HCT116 (cell line): Measurements from ENCODE around the gene TEX261. TPM values are rescaled to one million over a fixed set of nuclear protein-coding genes. Genes with fewer than 3 reads are reported as not detected.

Experiments used
- ATAC-seq: fragments of 200-7000 bp; cut with Tn5 transposase; 2 replicates; pipeline ENCODE4 v1.9.1; 2020; ENCODE audit warnings: mild to moderate bottlenecking, moderate library complexity
- BruUV-seq: library from RNA; stranded (reverse); fragments of 400-500 nt; replicated peaks from 2 replicates; lab custom pipeline; 2021; lab: Mats Ljungman, UMichigan
- CTCF ChIA-PET: fragments of 300-600 bp; sonication (Branson Sonifier 250); formaldehyde crosslinking; loops from one replicate; lab custom pipeline; 2021; ENCODE audit warnings: antibody characterized with exemption; lab: Charles Lee
- POLR2A ChIA-PET: fragments of 300-600, 350-600 bp; sonication (Branson Sonifier 250); formaldehyde crosslinking; loops from one replicate; lab custom pipeline; 2021; ENCODE audit warnings: antibody characterized with exemption; lab: Charles Lee
- RAD21 ChIA-PET, 2 experiments: fragments of 300-600 bp; sonication (Branson Sonifier 250); formaldehyde crosslinking; loops; one replicate each; lab custom pipeline; 2023; ENCODE audit warnings: low total read pairs in 2 of 2; ENCODE audit not compliant: uncharacterized antibody in 2 of 2, unreplicated experiment in 2 of 2, low non-redundant PET in 1 of 2; lab: Charles Lee
- DNase-seq: peaks from one replicate; pipeline ENCODE4 v3.0.0-alpha.2; 2010; ENCODE audit warnings: low read depth, low spot score
- H2AFZ ChIP-seq: fragments of 200-600 bp; shearing (Covaris generic), sonication (generic); 2 replicates; pipeline ENCODE4 v1.6.1; 2017; ENCODE audit warnings: low read depth, mixed run types, mixed read lengths, antibody characterized with exemption, low read length; ENCODE audit not compliant: poor library complexity, severe bottlenecking
- H3K27ac ChIP-seq: 2 replicates; pipeline ENCODE4 v1.5.1; 2012; ENCODE audit warnings: low read depth, low read length
- H3K27me3 ChIP-seq: fragments of 200-600 bp; sonication (generic); 2 replicates; pipeline ENCODE4 v1.6.1; 2016; ENCODE audit warnings: mixed run types, low read length, mixed read lengths; ENCODE audit not compliant: insufficient read depth
- H3K36me3 ChIP-seq, 2 experiments: fragments of 200-500 bp in 1 of 2; fragments of 200-600 bp in 1 of 2; sonication (Bioruptor generic) in 1 of 2; sonication (generic) in 1 of 2; 2 replicates each; pipeline versions ENCODE4 v1.5.1 to v1.6.1; 2014 to 2016; ENCODE audit warnings: low read length in 2 of 2, inconsistent platforms in 1 of 2, mixed read lengths in 1 of 2, mixed run types in 1 of 2; ENCODE audit not compliant: insufficient read depth in 2 of 2, control insufficient read depth in 1 of 2
- H3K4me1 ChIP-seq, 2 experiments: fragments of 200-600 bp in 1 of 2; sonication (generic) in 1 of 2; 2 replicates each; pipeline versions ENCODE4 v1.5.1 to v1.6.1; 2012 to 2017; ENCODE audit warnings: low read length in 2 of 2, inconsistent platforms in 1 of 2, mild to moderate bottlenecking in 1 of 2, mixed read lengths in 1 of 2, mixed run types in 1 of 2, moderate library complexity in 1 of 2; ENCODE audit not compliant: insufficient read depth in 2 of 2, control insufficient read depth in 1 of 2
- H3K4me2 ChIP-seq: fragments of 200-600 bp; sonication (generic); 2 replicates; pipeline ENCODE4 v1.6.1; 2017; ENCODE audit warnings: mixed run types, low read length, mixed read lengths
- H3K4me3 ChIP-seq, 2 experiments: fragments of 200-600 bp in 1 of 2; sonication (generic) in 1 of 2; replicated peaks in 1 of 2; 2 replicates each; pipeline ENCODE4 v1.5.1; 2011 to 2016; ENCODE audit warnings: low read length in 2 of 2, control low read depth in 1 of 2, low read depth in 1 of 2, mild to moderate bottlenecking in 1 of 2, mixed read lengths in 1 of 2, mixed run types in 1 of 2
- H3K79me2 ChIP-seq: fragments of 200-600 bp; sonication (generic); 2 replicates; pipeline ENCODE4 v1.6.1; 2017; ENCODE audit warnings: mild to moderate bottlenecking, mixed run types, low read length, moderate library complexity, mixed read lengths; ENCODE audit not compliant: insufficient read depth
- H3K9ac ChIP-seq: fragments of 200-600 bp; sonication (generic); 2 replicates; pipeline ENCODE4 v1.6.1; 2016; ENCODE audit warnings: low read length, mixed read lengths
- H3K9me2 ChIP-seq: fragments of 200-600 bp; sonication (generic), shearing (Covaris generic); 2 replicates; pipeline ENCODE4 v1.6.1; 2017; ENCODE audit warnings: mixed run types, mild to moderate bottlenecking, moderate library complexity; ENCODE audit not compliant: insufficient read depth
- H3K9me3 ChIP-seq, 2 experiments: fragments of 200-500 bp in 1 of 2; fragments of 200-600 bp in 1 of 2; sonication (Bioruptor generic) in 1 of 2; sonication (generic) in 1 of 2; 2 replicates each; pipeline ENCODE4 v1.6.1; 2014 to 2017; ENCODE audit warnings: low read length in 2 of 2, mixed read lengths in 2 of 2, inconsistent platforms in 1 of 2, low read depth in 1 of 2, mild to moderate bottlenecking in 1 of 2, mixed run types in 1 of 2, moderate library complexity in 1 of 2; ENCODE audit not compliant: control insufficient read depth in 1 of 2, insufficient read depth in 1 of 2
- H4K20me1 ChIP-seq: fragments of 200-600 bp; sonication (generic), shearing (Covaris generic); 2 replicates; pipeline ENCODE4 v1.6.1; 2017; ENCODE audit warnings: mixed run types, mild to moderate bottlenecking, moderate library complexity; ENCODE audit not compliant: insufficient read depth
- CBX3 ChIP-seq: IDR thresholded peaks from 2 replicates; pipeline ENCODE4 v1.6.1; 2012; ENCODE audit warnings: low read depth
- CEBPB ChIP-seq: IDR thresholded peaks from 2 replicates; pipeline ENCODE4 v1.6.1; 2012; ENCODE audit warnings: low read depth
- EGR1 ChIP-seq: IDR thresholded peaks from 2 replicates; pipeline ENCODE4 v1.6.1; 2012; ENCODE audit warnings: low read depth
- ELF1 ChIP-seq: IDR thresholded peaks from 2 replicates; pipeline ENCODE4 v1.6.1; 2012; ENCODE audit warnings: low read depth, borderline replicate concordance
- EZH2 ChIP-seq: fragments of 200-600 bp; sonication (generic); IDR thresholded peaks from 2 replicates; pipeline ENCODE4 v1.6.1; 2017; ENCODE audit warnings: antibody characterized with exemption, mixed run types
- EZH2phosphoT487 ChIP-seq: fragments of 200-600 bp; IDR thresholded peaks from 2 replicates; pipeline ENCODE4 v1.6.1; 2018; ENCODE audit warnings: antibody characterized with exemption, borderline replicate concordance
- FOSL1 ChIP-seq: IDR thresholded peaks from 2 replicates; pipeline ENCODE4 v1.6.1; 2012; ENCODE audit warnings: low read depth
- JUND ChIP-seq: IDR thresholded peaks from 2 replicates; pipeline ENCODE4 v1.6.1; 2012
- POLR2AphosphoS5 ChIP-seq: IDR thresholded peaks from 2 replicates; pipeline ENCODE4 v1.6.1; 2011; ENCODE audit warnings: mild to moderate bottlenecking, low read depth, low read length, moderate library complexity
- RAD21 ChIP-seq: IDR thresholded peaks from 2 replicates; pipeline ENCODE4 v1.6.1; 2012; ENCODE audit warnings: low read depth, mild to moderate bottlenecking
- REST ChIP-seq: IDR thresholded peaks from 2 replicates; pipeline ENCODE4 v1.6.1; 2012; ENCODE audit warnings: low read depth
- SIN3A ChIP-seq: IDR thresholded peaks from 2 replicates; pipeline ENCODE4 v1.6.1; 2012; ENCODE audit warnings: low read depth
- SP1 ChIP-seq: IDR thresholded peaks from 2 replicates; pipeline ENCODE4 v1.6.1; 2012; ENCODE audit warnings: low read depth
- SRF ChIP-seq: IDR thresholded peaks from 2 replicates; pipeline ENCODE4 v1.6.1; 2012; ENCODE audit warnings: low read depth
- YY1 ChIP-seq: IDR thresholded peaks from 2 replicates; pipeline ENCODE4 v1.6.1; 2011; ENCODE audit warnings: low read length, low read depth, moderate library complexity, mild to moderate bottlenecking; ENCODE audit not compliant: insufficient replicate concordance; ENCODE audit errors: extremely low read depth
- ZFX ChIP-seq: fragments of 450-650 bp; IDR thresholded peaks from 2 replicates; pipeline ENCODE4 v1.6.1; 2017
- ZNF274 ChIP-seq: fragments of 200-500 bp; sonication (Bioruptor generic); IDR thresholded peaks from 2 replicates; pipeline ENCODE4 v1.6.1; 2014; ENCODE audit warnings: mild to moderate bottlenecking, low read depth, low read length, inconsistent platforms
- intact Hi-C: fragments of 100-400 bp; cut with micrococcal nuclease; formaldehyde crosslinking; loops from 2 replicates; pipeline ENCODE4 v1.10.0; 2022
- total RNA-seq: library from RNA; stranded (reverse); gene quantifications from one replicate; pipeline ENCODE4 v1.2.1, GENCODE V29; 2021; ENCODE audit not compliant: unreplicated experiment
- TF ChIP-seq, protein P1 (sequence below), 3 experiments: fragments of 200-600 bp in 1 of 3; sonication (generic) in 1 of 3; IDR thresholded peaks in 2 of 3; conservative IDR thresholded peaks in 1 of 3; 2 replicates each; pipeline ENCODE4 v1.5.1; 2012 to 2017; ENCODE audit warnings: low read depth in 2 of 3, low read length in 2 of 3, antibody characterized with exemption in 1 of 3, borderline replicate concordance in 1 of 3, control low read depth in 1 of 3, mild to moderate bottlenecking in 1 of 3, mixed read lengths in 1 of 3, mixed run types in 1 of 3, moderate library complexity in 1 of 3; ENCODE audit not compliant: insufficient read depth in 1 of 3
- TF ChIP-seq, protein P2 (sequence below): IDR thresholded peaks from 2 replicates; pipeline ENCODE4 v1.6.1; 2011; ENCODE audit warnings: mild to moderate bottlenecking, low read length, moderate library complexity; ENCODE audit not compliant: insufficient replicate concordance; ENCODE audit errors: extremely low read depth
- TF ChIP-seq, protein P3 (sequence below): IDR thresholded peaks from 2 replicates; pipeline ENCODE4 v1.6.1; 2012

Gene TEX261
- total RNA-seq, 1 experiment from 2014 or later: 37.9 TPM

DNA sequence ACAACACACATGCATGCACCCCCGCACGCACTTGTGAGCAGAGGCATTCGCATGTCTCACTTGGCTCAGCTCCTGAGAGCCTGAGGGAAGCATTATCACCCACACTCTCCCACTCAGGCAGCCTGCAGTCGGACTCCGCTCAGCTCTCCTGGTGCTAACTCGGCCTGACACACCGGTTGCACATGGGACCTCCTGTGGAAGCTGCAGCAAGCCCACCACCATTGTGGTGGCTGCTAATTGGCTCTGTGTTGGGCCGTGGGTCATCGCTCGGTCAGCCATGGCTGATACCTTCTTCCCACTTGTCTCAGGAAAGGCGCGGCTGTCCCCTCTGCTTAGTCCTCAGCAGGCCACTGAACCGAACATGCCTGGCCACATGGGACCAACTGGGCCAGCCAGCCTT is 13.7 kb upstream of the TEX261 start:
- POLR2A ChIA-PET: no interaction called here
- no peaks in the 10 kb centered on the region for H3K36me3 ChIP-seq
- H3K9me3 ChIP-seq: no peaks in the 10 kb centered on the region
- no peaks in the 10 kb centered on the region for H3K9me2 ChIP-seq
- TF ChIP-seq ZNF274: no peak
- TF ChIP-seq FOSL1: no peak
- TF ChIP-seq SRF: no peak
- TF ChIP-seq EGR1: no peak
- TF ChIP-seq RAD21: no peak
- TF ChIP-seq CEBPB: no peak
- TF ChIP-seq, protein P1, sequence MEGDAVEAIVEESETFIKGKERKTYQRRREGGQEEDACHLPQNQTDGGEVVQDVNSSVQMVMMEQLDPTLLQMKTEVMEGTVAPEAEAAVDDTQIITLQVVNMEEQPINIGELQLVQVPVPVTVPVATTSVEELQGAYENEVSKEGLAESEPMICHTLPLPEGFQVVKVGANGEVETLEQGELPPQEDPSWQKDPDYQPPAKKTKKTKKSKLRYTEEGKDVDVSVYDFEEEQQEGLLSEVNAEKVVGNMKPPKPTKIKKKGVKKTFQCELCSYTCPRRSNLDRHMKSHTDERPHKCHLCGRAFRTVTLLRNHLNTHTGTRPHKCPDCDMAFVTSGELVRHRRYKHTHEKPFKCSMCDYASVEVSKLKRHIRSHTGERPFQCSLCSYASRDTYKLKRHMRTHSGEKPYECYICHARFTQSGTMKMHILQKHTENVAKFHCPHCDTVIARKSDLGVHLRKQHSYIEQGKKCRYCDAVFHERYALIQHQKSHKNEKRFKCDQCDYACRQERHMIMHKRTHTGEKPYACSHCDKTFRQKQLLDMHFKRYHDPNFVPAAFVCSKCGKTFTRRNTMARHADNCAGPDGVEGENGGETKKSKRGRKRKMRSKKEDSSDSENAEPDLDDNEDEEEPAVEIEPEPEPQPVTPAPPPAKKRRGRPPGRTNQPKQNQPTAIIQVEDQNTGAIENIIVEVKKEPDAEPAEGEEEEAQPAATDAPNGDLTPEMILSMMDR (IDR thresholded peaks at IDR 0.05 in 2 of 3, conservative IDR thresholded peaks at IDR 0.05 in 1 of 3; ENCODE audit: borderline replicate concordance in 1 of 3, insufficient read depth in 1 of 3, low read depth in 2 of 3, low read length in 2 of 3): no peak
- TF ChIP-seq, protein P2, sequence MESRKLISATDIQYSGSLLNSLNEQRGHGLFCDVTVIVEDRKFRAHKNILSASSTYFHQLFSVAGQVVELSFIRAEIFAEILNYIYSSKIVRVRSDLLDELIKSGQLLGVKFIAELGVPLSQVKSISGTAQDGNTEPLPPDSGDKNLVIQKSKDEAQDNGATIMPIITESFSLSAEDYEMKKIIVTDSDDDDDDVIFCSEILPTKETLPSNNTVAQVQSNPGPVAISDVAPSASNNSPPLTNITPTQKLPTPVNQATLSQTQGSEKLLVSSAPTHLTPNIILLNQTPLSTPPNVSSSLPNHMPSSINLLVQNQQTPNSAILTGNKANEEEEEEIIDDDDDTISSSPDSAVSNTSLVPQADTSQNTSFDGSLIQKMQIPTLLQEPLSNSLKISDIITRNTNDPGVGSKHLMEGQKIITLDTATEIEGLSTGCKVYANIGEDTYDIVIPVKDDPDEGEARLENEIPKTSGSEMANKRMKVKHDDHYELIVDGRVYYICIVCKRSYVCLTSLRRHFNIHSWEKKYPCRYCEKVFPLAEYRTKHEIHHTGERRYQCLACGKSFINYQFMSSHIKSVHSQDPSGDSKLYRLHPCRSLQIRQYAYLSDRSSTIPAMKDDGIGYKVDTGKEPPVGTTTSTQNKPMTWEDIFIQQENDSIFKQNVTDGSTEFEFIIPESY: no peak
- TF ChIP-seq JUND: no peak
- no peak for TF ChIP-seq EZH2phosphoT487
- TF ChIP-seq CBX3: no peak
- TF ChIP-seq SIN3A: no peak
- TF ChIP-seq ELF1: no peak
- TF ChIP-seq SP1: no peak
- no peak for TF ChIP-seq EZH2
- no peak for TF ChIP-seq YY1
- TF ChIP-seq, protein P3, sequence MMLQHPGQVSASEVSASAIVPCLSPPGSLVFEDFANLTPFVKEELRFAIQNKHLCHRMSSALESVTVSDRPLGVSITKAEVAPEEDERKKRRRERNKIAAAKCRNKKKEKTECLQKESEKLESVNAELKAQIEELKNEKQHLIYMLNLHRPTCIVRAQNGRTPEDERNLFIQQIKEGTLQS: no peak
- no peak for TF ChIP-seq REST
- no peak for TF ChIP-seq ZFX
- TF ChIP-seq POLR2AphosphoS5: no peak
- BruUV-seq: no TSS peak
- no peak overlapping the region for H2AFZ ChIP-seq
- RAD21 ChIA-PET: no interaction called here
- H3K4me1 ChIP-seq: no peaks in the 10 kb centered on the region
- H3K79me2 ChIP-seq: no peaks in the 10 kb centered on the region
- no peaks in the 10 kb centered on the region for H3K27me3 ChIP-seq
- no peak overlapping the region for H3K27ac ChIP-seq
- H3K4me3 ChIP-seq: no peak overlapping the region
- ATAC-seq: no peak
- no peak overlapping the region for H3K9ac ChIP-seq
- intact Hi-C loops: no loop called here
- no peak overlapping the region for H3K4me2 ChIP-seq
- CTCF ChIA-PET: no interaction called here
- DNase-seq: no peak
- H4K20me1 ChIP-seq: no peaks in the 10 kb centered on the region
